Activated naive CD8-positive, alpha-beta T cell treated with anti-CD3 and anti-CD28 coated beads, Interleukin-2, amount 50 U/mL, for 24 hours (primary cell): ENCODE data around the gene PEBP1.

Experiments
- ATAC-seq: fragments of 150-1000 bp; cut with Tn5 transposase; one replicate; pipeline ENCODE4 v1.10.0; 2021
- DNase-seq: peaks from one replicate; pipeline ENCODE4 v3.0.0; 2021
- H3K27ac Mint-ChIP-seq: one replicate; pipeline ENCODE4 v1.8.0; 2021; ENCODE audit warnings: mild to moderate bottlenecking, mixed read lengths
- H3K27me3 Mint-ChIP-seq: one replicate; pipeline ENCODE4 v1.8.0; 2021; ENCODE audit warnings: mixed read lengths
- H3K36me3 Mint-ChIP-seq: one replicate; pipeline ENCODE4 v1.8.0; 2021; ENCODE audit warnings: low read depth, mixed read lengths
- H3K4me1 Mint-ChIP-seq: one replicate; pipeline ENCODE4 v1.8.0; 2021; ENCODE audit warnings: mixed read lengths
- H3K4me3 Mint-ChIP-seq: one replicate; pipeline ENCODE4 v1.8.0; 2021; ENCODE audit warnings: mild to moderate bottlenecking, moderate library complexity, mixed read lengths
- H3K9me3 Mint-ChIP-seq: one replicate; pipeline ENCODE4 v1.8.0; 2021; ENCODE audit warnings: mixed read lengths

Gene PEBP1

GRCh38 chr12:118151755-118152154 lies 15.8 kb downstream of the PEBP1 start:
- Mint-ChIP-seq H3K27ac (no peak overlapping the region), H3K4me3 (no peak overlapping the region), H3K4me1 (no peaks in the 10 kb centered on the region), H3K27me3 (no peaks in the 10 kb centered on the region), H3K36me3 (peaks cover 19% of the 10 kb centered on the region), H3K9me3 (no peaks in the 10 kb centered on the region)
- ATAC-seq: no peak
- DNase-seq: no peak

- Mint-ChIP-seq H3K36me3 (peaks cover 22% of the 10 kb centered on the region), H3K9me3 (no peaks in the 10 kb centered on the region), H3K4me3 (no peak overlapping the region), H3K27me3 (no peaks in the 10 kb centered on the region), H3K27ac (no peak overlapping the region), H3K4me1 (peaks cover 6% of the 10 kb centered on the region)
- ATAC-seq: no peak
- DNase-seq: no peak
Measured at GRCh38 chr12:118160536-118160935, 24.6 kb downstream of the PEBP1 start.

GRCh38 chr12:118164798-118165486 lies 29.0 kb downstream of the PEBP1 start:
- no peak for DNase-seq
- Mint-ChIP-seq H3K4me3 (no peak overlapping the region), H3K27me3 (no peaks in the 10 kb centered on the region), H3K9me3 (no peaks in the 10 kb centered on the region), H3K27ac (peak overlapping the region; percentile 46), H3K36me3 (peaks cover 42% of the 10 kb centered on the region), H3K4me1 (peaks cover 27% of the 10 kb centered on the region)
- ATAC-seq: no peak

GRCh38 chr12:118166946-118167345 lies 31.0 kb downstream of the PEBP1 start:
- Mint-ChIP-seq H3K9me3 (no peaks in the 10 kb centered on the region), H3K36me3 (peaks cover 40% of the 10 kb centered on the region), H3K27ac (peak overlapping the region; percentile 3), H3K4me3 (peak overlapping the region; percentile 4), H3K27me3 (no peaks in the 10 kb centered on the region), H3K4me1 (peaks cover 27% of the 10 kb centered on the region)
- DNase-seq (no peak), ATAC-seq (peak; percentile 96)

- Mint-ChIP-seq H3K36me3 (peaks cover 41% of the 10 kb centered on the region), H3K4me3 (no peak overlapping the region), H3K9me3 (no peaks in the 10 kb centered on the region), H3K27ac (no peak overlapping the region), H3K27me3 (no peaks in the 10 kb centered on the region), H3K4me1 (peaks cover 4% of the 10 kb centered on the region)
- DNase-seq (no peak), ATAC-seq (no peak)
Measured at GRCh38 chr12:118175823-118176447, 40.0 kb downstream of the PEBP1 start.

- H3K36me3 Mint-ChIP-seq: peaks cover 19% of the 10 kb centered on the region
- ATAC-seq (no peak), DNase-seq (no peak)
- no peak overlapping the region for H3K27ac Mint-ChIP-seq
- H3K9me3 Mint-ChIP-seq: no peaks in the 10 kb centered on the region
- H3K4me1 Mint-ChIP-seq: peaks cover 13% of the 10 kb centered on the region
- no peak overlapping the region for H3K4me3 Mint-ChIP-seq
- no peaks in the 10 kb centered on the region for H3K27me3 Mint-ChIP-seq
Measured at GRCh38 chr12:118183155-118183554, 47.2 kb downstream of the PEBP1 start.

GRCh38 chr12:118183711-118184110 lies 47.8 kb downstream of the PEBP1 start:
- ATAC-seq: no peak
- H3K27me3 Mint-ChIP-seq: no peaks in the 10 kb centered on the region
- no peaks in the 10 kb centered on the region for H3K9me3 Mint-ChIP-seq
- peaks cover 13% of the 10 kb centered on the region for H3K4me1 Mint-ChIP-seq
- peaks cover 18% of the 10 kb centered on the region for H3K36me3 Mint-ChIP-seq
- H3K4me3 Mint-ChIP-seq: no peak overlapping the region
- no peak for DNase-seq
- H3K27ac Mint-ChIP-seq: no peak overlapping the region

GRCh38 chr12:118185602-118186397 lies 49.9 kb downstream of the PEBP1 start:
- H3K4me1 Mint-ChIP-seq: peaks cover 13% of the 10 kb centered on the region
- DNase-seq: no peak
- ATAC-seq: no peak
- H3K9me3 Mint-ChIP-seq: no peaks in the 10 kb centered on the region
- H3K27me3 Mint-ChIP-seq: no peaks in the 10 kb centered on the region
- H3K4me3 Mint-ChIP-seq: no peak overlapping the region
- peaks cover 10% of the 10 kb centered on the region for H3K36me3 Mint-ChIP-seq
- no peak overlapping the region for H3K27ac Mint-ChIP-seq

GRCh38 chr12:118187751-118188435 lies 52.0 kb downstream of the PEBP1 start:
- peaks cover 2% of the 10 kb centered on the region for H3K36me3 Mint-ChIP-seq
- no peak overlapping the region for H3K27ac Mint-ChIP-seq
- DNase-seq: no peak

GRCh38 chr12:118188690-118189371 lies 52.9 kb downstream of the PEBP1 start:
- DNase-seq (no peak), ATAC-seq (no peak)
- Mint-ChIP-seq H3K36me3 (peaks cover 2% of the 10 kb centered on the region), H3K27ac (no peak overlapping the region), H3K9me3 (no peaks in the 10 kb centered on the region), H3K27me3 (no peaks in the 10 kb centered on the region), H3K4me3 (no peak overlapping the region), H3K4me1 (peaks cover 11% of the 10 kb centered on the region)

More at GRCh38 chr12:118187751-118188435, 52.0 kb downstream of the PEBP1 start:
- H3K4me3 Mint-ChIP-seq: no peak overlapping the region
- H3K4me1 Mint-ChIP-seq: peaks cover 11% of the 10 kb centered on the region
- no peak for ATAC-seq
- H3K27me3 Mint-ChIP-seq: no peaks in the 10 kb centered on the region
- H3K9me3 Mint-ChIP-seq: no peaks in the 10 kb centered on the region

GRCh38 chr12:118189741-118190191 lies 53.8 kb downstream of the PEBP1 start:
- Mint-ChIP-seq H3K36me3 (peaks cover 2% of the 10 kb centered on the region), H3K27me3 (no peaks in the 10 kb centered on the region), H3K27ac (no peak overlapping the region), H3K4me3 (no peak overlapping the region), H3K4me1 (peaks cover 11% of the 10 kb centered on the region), H3K9me3 (no peaks in the 10 kb centered on the region)
- no peak for ATAC-seq
- no peak for DNase-seq

- Mint-ChIP-seq H3K4me1 (peaks cover 11% of the 10 kb centered on the region), H3K9me3 (no peaks in the 10 kb centered on the region), H3K36me3 (peaks cover 3% of the 10 kb centered on the region), H3K27me3 (no peaks in the 10 kb centered on the region), H3K4me3 (no peak overlapping the region), H3K27ac (no peak overlapping the region)
- ATAC-seq (no peak), DNase-seq (no peak)
Measured at GRCh38 chr12:118190266-118190665, 54.3 kb downstream of the PEBP1 start.

- peaks cover 14% of the 10 kb centered on the region for H3K36me3 Mint-ChIP-seq
- no peak overlapping the region for H3K4me3 Mint-ChIP-seq
- ATAC-seq (no peak), DNase-seq (no peak)
- no peaks in the 10 kb centered on the region for H3K4me1 Mint-ChIP-seq
- no peak overlapping the region for H3K27ac Mint-ChIP-seq
- no peaks in the 10 kb centered on the region for H3K27me3 Mint-ChIP-seq
- H3K9me3 Mint-ChIP-seq: no peaks in the 10 kb centered on the region
Measured at GRCh38 chr12:118193477-118193876, 57.6 kb downstream of the PEBP1 start.

- no peak for DNase-seq
- ATAC-seq: no peak
- peaks cover 19% of the 10 kb centered on the region for H3K36me3 Mint-ChIP-seq
- no peaks in the 10 kb centered on the region for H3K27me3 Mint-ChIP-seq
- H3K9me3 Mint-ChIP-seq: no peaks in the 10 kb centered on the region
- H3K27ac Mint-ChIP-seq: no peak overlapping the region
- no peak overlapping the region for H3K4me3 Mint-ChIP-seq
- H3K4me1 Mint-ChIP-seq: no peaks in the 10 kb centered on the region
Measured at GRCh38 chr12:118193958-118194357, 58.0 kb downstream of the PEBP1 start.
